ENCODE results near the gene GPR157.

- TF ChIP-seq POLR2A (IDR thresholded peaks at IDR 0.05) (no peak), CTCF (IDR thresholded peaks at IDR 0.05) (no peak)
Observed at GRCh38 chr1:9150582-9151327, 21.9 kb upstream of the GPR157 start.

Measured in right lobe of liver (tissue), 4 donors.